K562 (cell line): ENCODE data around the gene CLDND2. TPM values are rescaled to one million over a fixed set of nuclear protein-coding genes. Genes with fewer than 3 reads are reported as not detected.

ENCODE experiments used
- ATAC-seq: fragments of 200-7000 bp; cut with Tn5 transposase; 3 replicates; pipeline ENCODE4 v1.9.1; 2020; ENCODE audit warnings: moderate library complexity
- BruUV-seq: library from RNA; stranded (reverse); fragments of 400-500 nt; replicated peaks from 2 replicates; lab custom pipeline; 2021; lab: Mats Ljungman, UMichigan
- CTCF ChIA-PET: fragments of 300-600 bp; formaldehyde crosslinking; extraction: SDS; loops from one replicate; lab custom pipeline; 2021; ENCODE audit warnings: low intra/inter-chr PET ratio; lab: Yijun Ruan, JAX
- POLR2A ChIA-PET: fragments of 300-600, 350-650 bp; sonication (Branson Sonifier 250); formaldehyde crosslinking; extraction: SDS; loops from one replicate; lab custom pipeline; 2021; ENCODE audit warnings: antibody characterized with exemption, inconsistent platforms; lab: Yijun Ruan, JAX
- DNase-seq, 4 experiments: peaks; one replicate each; pipeline versions ENCODE4 v3.0.0 to v3.0.0-alpha.2; 2011 to 2018; ENCODE audit warnings: low spot score in 3 of 4, mixed read lengths in 3 of 4; ENCODE audit errors: extremely low read depth in 1 of 4
- FAIRE-seq: peaks from 2 replicates; lab custom pipeline; 2011; peaks lifted over from hg19 to GRCh38; lab: Jason Lieb, UNC
- H2AFZ ChIP-seq: 2 replicates; pipeline ENCODE4 v1.6.0; 2011; ENCODE audit warnings: low read depth, low read length, control low read depth, inconsistent platforms
- H3K27ac ChIP-seq: fragments of 200-600 bp; 3 replicates; pipeline ENCODE4 v1.8.0; 2011; ENCODE audit warnings: low read depth, mild to moderate bottlenecking, control low read depth, inconsistent platforms, low read length, moderate library complexity, mixed read lengths; ENCODE audit errors: extremely low read depth
- H3K27me3 ChIP-seq, 2 experiments: fragments of 300-600 bp in 1 of 2; 2 replicates in 1 of 2; 3 replicates in 1 of 2; pipeline versions ENCODE4 v1.6.0 to v1.8.0; 2011; ENCODE audit warnings: inconsistent platforms in 2 of 2, low read length in 2 of 2, mild to moderate bottlenecking in 1 of 2, mixed read lengths in 1 of 2, moderate library complexity in 1 of 2; ENCODE audit not compliant: control insufficient read depth in 2 of 2, insufficient read depth in 2 of 2
- H3K36me3 ChIP-seq: fragments of 300-600 bp; 3 replicates; pipeline ENCODE4 v1.8.0; 2011; ENCODE audit warnings: mild to moderate bottlenecking, low read length, inconsistent platforms; ENCODE audit not compliant: control insufficient read depth, insufficient read depth
- H3K4me1 ChIP-seq, 2 experiments: fragments of 200-600 bp in 1 of 2; replicated peaks in 1 of 2; 2 replicates in 1 of 2; 3 replicates in 1 of 2; pipeline versions ENCODE4 v1.5.1 to v1.8.0; 2011; ENCODE audit warnings: inconsistent platforms in 2 of 2, low read length in 2 of 2, mild to moderate bottlenecking in 1 of 2, mixed read lengths in 1 of 2, moderate library complexity in 1 of 2; ENCODE audit not compliant: control insufficient read depth in 2 of 2, insufficient read depth in 2 of 2
- H3K4me2 ChIP-seq: 2 replicates; pipeline ENCODE4 v1.6.1; 2011; ENCODE audit warnings: low read length, control low read depth, inconsistent platforms, mixed read lengths; ENCODE audit not compliant: insufficient read depth
- H3K4me3 ChIP-seq: fragments of 200-600 bp; sonication (generic), shearing (Covaris generic); 2 replicates; pipeline ENCODE4 v1.5.1; 2016; ENCODE audit warnings: control low read depth, inconsistent platforms
- H3K79me2 ChIP-seq: fragments of 200-600 bp; 3 replicates; pipeline ENCODE4 v1.8.0; 2011; ENCODE audit warnings: low read length, inconsistent platforms; ENCODE audit not compliant: control insufficient read depth, insufficient read depth
- H3K9ac ChIP-seq, 2 experiments: 2 replicates each; pipeline versions ENCODE4 v1.6.0 to v1.6.1; 2011; ENCODE audit warnings: low read depth in 2 of 2, low read length in 2 of 2, control low read depth in 1 of 2, inconsistent platforms in 1 of 2, mild to moderate bottlenecking in 1 of 2, mixed read lengths in 1 of 2; ENCODE audit not compliant: insufficient read depth in 1 of 2
- H3K9me1 ChIP-seq: one replicate; pipeline ENCODE4 v1.6.0; 2011; ENCODE audit warnings: inconsistent platforms, mild to moderate bottlenecking, low read length, moderate library complexity; ENCODE audit not compliant: control insufficient read depth, insufficient read depth
- H3K9me3 ChIP-seq: replicated peaks from 2 replicates; pipeline ENCODE4 v1.5.1; 2011; ENCODE audit warnings: low read depth, low read length, inconsistent platforms; ENCODE audit not compliant: control insufficient read depth, insufficient read depth
- H4K20me1 ChIP-seq: replicated peaks from 2 replicates; pipeline ENCODE4 v1.6.1; 2011; ENCODE audit warnings: low read length, inconsistent platforms, mixed read lengths; ENCODE audit not compliant: control insufficient read depth, insufficient read depth
- ARID3A ChIP-seq: IDR thresholded peaks from 2 replicates; pipeline ENCODE4 v1.6.1; 2012; ENCODE audit warnings: low read depth, low read length, improper control_type of control experiment, borderline replicate concordance
- HBP1 ChIP-seq: fragments of 450-650 bp; formaldehyde crosslinking; IDR thresholded peaks from 2 replicates; pipeline ENCODE4 v1.4.0; 2022; ENCODE audit warnings: missing genetic modification characterization
- NFE2L1 ChIP-seq: fragments of 450-650 bp; IDR thresholded peaks from 2 replicates; pipeline ENCODE4 v1.6.1; 2016; ENCODE audit warnings: missing genetic modification characterization, low read depth, mild to moderate bottlenecking, missing compliant biosample characterization, moderate library complexity, borderline replicate concordance
- RAD21 ChIP-seq, 2 experiments: fragments of 250-450 bp in 1 of 2; fragments of 450-650 bp in 1 of 2; sonication (Bioruptor Pico) in 1 of 2; formaldehyde crosslinking in 1 of 2; IDR thresholded peaks in 1 of 2; conservative IDR thresholded peaks in 1 of 2; 2 replicates each; pipeline versions ENCODE4 v1.4.0 to v1.8.0; 2020 to 2022; ENCODE audit warnings: mild to moderate bottlenecking in 2 of 2, moderate library complexity in 1 of 2
- SPI1 ChIP-seq: IDR thresholded peaks from 2 replicates; pipeline ENCODE4 v1.6.1; 2011; ENCODE audit warnings: low read depth, low read length, control low read depth, borderline replicate concordance
- VEZF1 ChIP-seq: fragments of 200-800 bp; sonication (Bioruptor generic); IDR thresholded peaks from 2 replicates; pipeline ENCODE4 v1.6.1; 2017; ENCODE audit warnings: missing genetic modification characterization, missing compliant biosample characterization
- ZZZ3 ChIP-seq: fragments of 450-650 bp; IDR thresholded peaks from 2 replicates; pipeline ENCODE4 v1.6.1; 2016; ENCODE audit warnings: antibody characterized with exemption, mild to moderate bottlenecking, moderate library complexity
- WGBS: fragments of 100-300 bp; shearing (Covaris generic); methylation state at CpG from one replicate; pipeline ENCODE4 v1.1.6; 2016; ENCODE audit warnings: low coverage, mixed read lengths; ENCODE audit not compliant: insufficient coverage; ENCODE audit errors: missing lambda C conversion rate; 5-methylcytosine and 5-hydroxymethylcytosine counted together
- in situ Hi-C: fragments of 300-500 bp; cut with MboI; formaldehyde crosslinking; loops from 4 replicates; pipeline ENCODE4 v1.15.0; 2018; ENCODE audit warnings: inconsistent platforms, mixed read lengths
- intact Hi-C: fragments of 100-400 bp; cut with micrococcal nuclease; formaldehyde crosslinking; loops from 2 replicates; pipeline ENCODE4 v1.14.2; 2022
- polyA plus RNA-seq, 8 experiments: library from polyadenylated mRNA; depleted of rRNA in 4 of 8; stranded (reverse) in 5 of 8; unstranded in 3 of 8; fragments of >200 nt; fragmentation: Nextera tagmentation in 2 of 8; fragmentation: Illumina TruSeq in 1 of 8; extraction: Ambion mirVana in 2 of 8; extraction: Trizol in 1 of 8; gene quantifications; 2 replicates each; pipeline versions ENCODE4 v1.2.1 to v1.2.3, GENCODE V29; 2011 to 2014; ENCODE audit warnings: inconsistent platforms in 1 of 8, missing spikeins in 1 of 8
- total RNA-seq, 7 experiments: library from RNA; depleted of rRNA in 6 of 7; stranded (reverse); fragments of >200 nt in 6 of 7; fragmentation: Illumina TruSeq in 2 of 7; extraction: Trizol in 2 of 7; gene quantifications; 2 replicates each; pipeline versions ENCODE4 v1.2.1 to v1.2.3, GENCODE V29; 2011 to 2021; ENCODE audit warnings: low replicate concordance in 1 of 7

CLDND2 gene
- total and polyA plus RNA-seq, 9 of the 15 experiments (the other 6 are each of a cell fraction or from before 2014, with no cell fraction given): 0.45 to 4.0 (median 1.2) TPM; not detected in 3

- peak overlapping the region in 1 of 2 experiments; percentile 67; a peak in 2 of 4 replicates for H3K9ac ChIP-seq
- H3K9me3 ChIP-seq: no peaks in the 10 kb centered on the region
- no peaks in the 10 kb centered on the region for H3K9me1 ChIP-seq
- no peaks in the 10 kb centered on the region for H3K36me3 ChIP-seq
- CTCF ChIA-PET: interaction anchor here (0.6 kb wide), 1 partner anchor 239 kb away, joined by 3 read pairs; no protein-coding TSS in a partner anchor
- H4K20me1 ChIP-seq: no peaks in the 10 kb centered on the region
- intact Hi-C loops: no loop called here
- H3K27ac ChIP-seq: no peak overlapping the region
- POLR2A ChIA-PET: interaction anchor here (0.6 to 1.3 kb wide), 2 partner anchors 10 to 83 kb away, joined by 4 to 5 read pairs; no protein-coding TSS in a partner anchor
- no peak overlapping the region for H2AFZ ChIP-seq
- FAIRE-seq (no peak), ATAC-seq (no peak; the same call in 2 of the 3 replicates), DNase-seq (no peak)
- H3K4me1 ChIP-seq: peaks cover 9 to 36% of the 10 kb centered on the region in 2 experiments
- no TSS peak for BruUV-seq
- no peaks in the 10 kb centered on the region for H3K79me2 ChIP-seq
- H3K27me3 ChIP-seq: no peaks in the 10 kb centered on the region
- WGBS: 6% methylated on average over 2 of the region's 3 CpGs
- peak; percentile 67; the same call in 1 of the 2 replicates for TF ChIP-seq VEZF1 (CRISPR knock-in tag)
- no peak for TF ChIP-seq ZZZ3
- TF ChIP-seq NFE2L1: no peak
- no peak for TF ChIP-seq ARID3A
- TF ChIP-seq RAD21 (CRISPR knock-in tag; conservative IDR thresholded peaks at IDR 0.05 in 1 of 2, IDR thresholded peaks at IDR 0.05 in 1 of 2): no peak
- TF ChIP-seq SPI1: peak; percentile 87
- TF ChIP-seq HBP1: no peak
- in situ Hi-C loops: no loop called here
- H3K4me2 ChIP-seq: no peak overlapping the region
- no peak overlapping the region for H3K4me3 ChIP-seq
Observed at GRCh38 chr19:51417810-51418157, 49.0 kb upstream of the CLDND2 start.
